GM19351 (cell line): Measurements from ENCODE around the gene SH3BGRL2.
"Not testable (repeated sequence)": the region's sequence is repeated elsewhere in the genome, so short reads cannot be mapped to it uniquely, and the experiment has no call there.

Experiments
- ATAC-seq: cut with Tn5 transposase; IDR thresholded peaks from one replicate; pipeline ENCODE4 v1.9.1; 2021; ENCODE audit warnings: mild to moderate bottlenecking, moderate library complexity; ENCODE audit not compliant: unreplicated experiment

Gene SH3BGRL2

GRCh38 chr6:79614326-79615305, 16.5 kb upstream of the SH3BGRL2 start:
- peak; percentile 88 for ATAC-seq

GRCh38 chr6:79617518-79617941, 13.6 kb upstream of the SH3BGRL2 start:
- no peak for ATAC-seq

GRCh38 chr6:79618425-79618824, 12.7 kb upstream of the SH3BGRL2 start:
- not testable (repeated sequence) for ATAC-seq

- ATAC-seq, result no peak
Observed at GRCh38 chr6:79621579-79621978, 9.6 kb upstream of the SH3BGRL2 start.

GRCh38 chr6:79622364-79622763, 8.8 kb upstream of the SH3BGRL2 start:
- ATAC-seq, result no peak

GRCh38 chr6:79623106-79623505, 8.0 kb upstream of the SH3BGRL2 start:
- no peak for ATAC-seq

GRCh38 chr6:79625746-79626145, 5.4 kb upstream of the SH3BGRL2 start:
- no peak for ATAC-seq

- no peak for ATAC-seq
Observed at GRCh38 chr6:79626811-79627210, 4.3 kb upstream of the SH3BGRL2 start.

GRCh38 chr6:79627422-79627821, 3.7 kb upstream of the SH3BGRL2 start:
- peak; percentile 59 for ATAC-seq

GRCh38 chr6:79628466-79629288, 2.5 kb upstream of the SH3BGRL2 start:
- ATAC-seq, result no peak

GRCh38 chr6:79630380-79630882, 698 bp upstream of the SH3BGRL2 start:
- ATAC-seq, result peak; percentile 4

- ATAC-seq, result no peak
Observed at GRCh38 chr6:79631693-79632172, 604 bp downstream of the SH3BGRL2 start.

- no peak for ATAC-seq
Observed at GRCh38 chr6:79632580-79632979, 1.5 kb downstream of the SH3BGRL2 start.

GRCh38 chr6:79634491-79635231, 3.5 kb downstream of the SH3BGRL2 start:
- no peak for ATAC-seq

GRCh38 chr6:79635232-79635543, 4.1 kb downstream of the SH3BGRL2 start:
- ATAC-seq, result no peak

- ATAC-seq, result no peak
Observed at GRCh38 chr6:79636673-79637072, 5.5 kb downstream of the SH3BGRL2 start.

- ATAC-seq, result no peak
Observed at GRCh38 chr6:79640146-79641111, 9.3 kb downstream of the SH3BGRL2 start.

GRCh38 chr6:79646006-79646405, 14.9 kb downstream of the SH3BGRL2 start:
- ATAC-seq, result peak; percentile 79

- ATAC-seq, result no peak
Observed at GRCh38 chr6:79646561-79646960, 15.4 kb downstream of the SH3BGRL2 start.

- ATAC-seq, result no peak
Observed at GRCh38 chr6:79647741-79648140, 16.6 kb downstream of the SH3BGRL2 start.
